ENCODE results near the gene FERMT2.

- TF ChIP-seq CTCF (conservative IDR thresholded peaks at IDR 0.05; ENCODE audit: low read length) (no peak), EZH2phosphoT487 (IDR thresholded peaks at IDR 0.05; ENCODE audit: borderline replicate concordance) (no peak)
Measured at GRCh38 chr14:52954346-52955214, 3.7 kb upstream of the FERMT2 start.
